ENCODE data around the gene CAMSAP1.

- TF ChIP-seq, protein P1, sequence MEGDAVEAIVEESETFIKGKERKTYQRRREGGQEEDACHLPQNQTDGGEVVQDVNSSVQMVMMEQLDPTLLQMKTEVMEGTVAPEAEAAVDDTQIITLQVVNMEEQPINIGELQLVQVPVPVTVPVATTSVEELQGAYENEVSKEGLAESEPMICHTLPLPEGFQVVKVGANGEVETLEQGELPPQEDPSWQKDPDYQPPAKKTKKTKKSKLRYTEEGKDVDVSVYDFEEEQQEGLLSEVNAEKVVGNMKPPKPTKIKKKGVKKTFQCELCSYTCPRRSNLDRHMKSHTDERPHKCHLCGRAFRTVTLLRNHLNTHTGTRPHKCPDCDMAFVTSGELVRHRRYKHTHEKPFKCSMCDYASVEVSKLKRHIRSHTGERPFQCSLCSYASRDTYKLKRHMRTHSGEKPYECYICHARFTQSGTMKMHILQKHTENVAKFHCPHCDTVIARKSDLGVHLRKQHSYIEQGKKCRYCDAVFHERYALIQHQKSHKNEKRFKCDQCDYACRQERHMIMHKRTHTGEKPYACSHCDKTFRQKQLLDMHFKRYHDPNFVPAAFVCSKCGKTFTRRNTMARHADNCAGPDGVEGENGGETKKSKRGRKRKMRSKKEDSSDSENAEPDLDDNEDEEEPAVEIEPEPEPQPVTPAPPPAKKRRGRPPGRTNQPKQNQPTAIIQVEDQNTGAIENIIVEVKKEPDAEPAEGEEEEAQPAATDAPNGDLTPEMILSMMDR (IDR thresholded peaks at IDR 0.05): no peak
- TF ChIP-seq EZH2 (IDR thresholded peaks at IDR 0.05; ENCODE audit: borderline replicate concordance, insufficient read depth, low read depth, low read length, poor library complexity, severe bottlenecking): no peak
These were observed 37.4 kb downstream of the CAMSAP1 start for GRCh38 chr9:135869909-135870308.
